AG20443 (cell line): ENCODE measurements around the gene BCL2.
A peak's percentile ranks its signal among the peaks of the same experiment; 100 is the strongest.

Experiments used
- DNase-seq: peaks from one replicate; pipeline ENCODE4 v3.0.0; 2012; ENCODE audit warnings: low spot score, mixed read lengths

Gene BCL2

DNA sequence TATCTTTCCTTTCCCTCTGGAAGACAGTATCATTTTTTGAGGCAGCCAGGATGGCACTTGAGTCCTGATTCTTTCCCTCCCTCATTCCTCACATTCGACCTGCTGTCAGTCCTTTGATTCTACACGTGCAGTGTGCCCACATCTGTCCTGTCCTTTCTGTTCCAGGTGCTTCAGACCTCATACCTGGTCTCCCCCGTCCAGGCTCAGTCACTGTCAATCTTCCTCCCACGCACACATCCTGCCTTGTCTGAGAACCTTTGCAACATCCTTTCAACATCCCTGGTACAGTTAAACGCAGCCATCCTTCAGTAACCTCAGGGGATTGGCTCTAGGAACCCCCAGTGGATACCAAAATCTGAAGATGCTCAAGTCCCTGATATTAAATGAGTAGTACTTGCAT lies 10.1 kb downstream of the BCL2 start:
- no peak for DNase-seq

GRCh38 chr18:63307551-63308200 lies 11.9 kb downstream of the BCL2 start:
- DNase-seq: peak; percentile 22

DNA sequence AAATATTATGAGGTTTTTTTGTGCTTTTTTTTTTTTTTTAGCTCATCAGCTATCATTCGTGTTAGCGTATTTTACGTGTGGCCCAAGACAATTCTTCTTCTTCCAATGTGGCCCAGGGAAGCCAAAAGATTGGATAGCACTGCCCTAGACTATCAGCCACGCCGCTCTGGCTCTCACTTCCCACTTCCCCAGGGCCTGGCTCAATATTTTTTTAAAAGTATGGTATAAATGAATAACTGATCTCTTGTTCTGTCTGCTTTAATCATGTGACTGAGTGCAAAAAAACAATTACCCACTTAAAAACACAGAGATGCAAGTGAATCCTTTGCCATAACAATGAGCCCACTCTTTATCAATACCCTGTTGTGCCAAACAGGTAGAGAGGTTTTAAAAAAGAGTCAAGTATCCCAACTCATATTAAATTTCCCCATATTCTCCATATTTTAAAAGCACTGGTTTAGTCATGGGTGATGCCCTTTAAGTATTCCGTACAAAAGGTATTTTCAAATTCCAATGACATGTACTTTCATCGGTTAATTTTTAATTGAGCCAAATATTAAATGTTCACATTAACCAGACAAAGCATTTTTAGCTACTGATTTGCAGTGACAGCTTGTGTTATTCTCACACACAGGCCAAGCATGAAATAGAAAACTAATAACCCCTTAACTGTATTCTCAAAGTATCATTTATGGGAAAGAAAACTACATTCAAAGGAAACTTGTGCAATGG lies 12.6 kb downstream of the BCL2 start:
- no peak for DNase-seq

- DNase-seq: no peak
Observed at GRCh38 chr18:63306249-63306648, 13.3 kb downstream of the BCL2 start.

DNA sequence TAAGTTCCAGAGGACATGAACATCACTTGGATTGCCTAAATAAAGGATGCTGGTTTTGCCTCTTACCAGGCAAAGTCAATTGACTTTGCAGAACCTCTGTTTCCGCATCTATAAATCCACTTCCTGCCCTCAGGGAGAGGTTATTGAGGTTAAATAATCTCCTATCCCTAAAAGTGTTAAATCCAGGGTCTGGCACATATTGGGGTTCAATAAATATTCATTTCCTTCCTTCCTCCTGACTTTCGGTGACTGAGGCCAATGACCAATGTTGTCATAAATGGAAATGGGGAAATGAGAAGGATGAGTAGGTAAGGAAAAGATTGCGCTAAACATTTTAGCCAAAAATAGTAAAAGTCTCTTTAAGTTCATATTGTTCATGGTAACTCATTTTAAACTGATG lies 16.0 kb downstream of the BCL2 start:
- DNase-seq: no peak

GRCh38 chr18:63302636-63303405 lies 16.7 kb downstream of the BCL2 start:
- no peak for DNase-seq

GRCh38 chr18:63302220-63302619 lies 17.3 kb downstream of the BCL2 start:
- DNase-seq: no peak

GRCh38 chr18:63301434-63301833 lies 18.1 kb downstream of the BCL2 start:
- DNase-seq: no peak

DNA sequence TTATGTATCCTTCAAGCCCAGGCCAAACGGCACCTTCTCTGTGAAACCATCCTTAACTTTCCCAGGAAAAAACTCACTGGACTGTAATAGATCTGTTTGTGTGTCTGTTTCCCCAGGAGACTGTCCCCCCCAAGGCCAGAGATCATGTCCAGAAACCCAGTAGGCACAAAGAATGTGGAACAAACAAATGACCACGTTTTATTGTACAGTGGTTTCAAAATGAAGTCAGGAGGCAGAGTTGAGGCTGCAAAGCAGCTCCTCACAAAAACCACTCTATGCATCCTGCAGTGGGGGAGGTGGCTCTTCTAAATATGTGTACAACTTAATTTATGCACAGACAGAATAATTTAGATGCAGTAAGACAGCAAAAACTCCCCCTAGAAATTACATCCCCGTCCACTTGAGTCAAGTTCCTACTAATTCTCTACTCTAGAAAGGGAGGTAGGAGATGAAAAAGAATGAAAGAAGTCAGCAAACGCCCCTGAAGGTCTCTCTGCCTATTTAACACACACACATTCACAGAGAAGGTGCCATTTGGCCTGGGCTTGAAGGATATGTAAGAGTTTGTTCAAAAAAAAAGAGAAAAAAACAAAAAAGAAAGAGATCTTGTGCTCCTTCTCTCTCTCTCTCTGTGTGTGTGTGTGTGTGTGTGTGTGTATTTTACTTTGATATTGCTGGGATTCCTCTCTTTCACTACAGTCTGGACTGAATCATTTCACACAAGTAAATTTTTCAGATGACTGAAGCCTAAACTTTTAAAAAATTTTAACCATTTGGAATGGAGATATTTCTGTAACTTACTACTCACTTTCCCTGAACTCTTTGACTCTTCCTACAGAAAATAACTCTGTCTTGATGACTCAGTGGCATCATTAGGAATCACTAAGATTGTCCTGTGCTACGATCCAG lies 19.5 kb downstream of the BCL2 start:
- no peak for DNase-seq

GRCh38 chr18:63298400-63299365 lies 20.9 kb downstream of the BCL2 start:
- DNase-seq: no peak

DNA sequence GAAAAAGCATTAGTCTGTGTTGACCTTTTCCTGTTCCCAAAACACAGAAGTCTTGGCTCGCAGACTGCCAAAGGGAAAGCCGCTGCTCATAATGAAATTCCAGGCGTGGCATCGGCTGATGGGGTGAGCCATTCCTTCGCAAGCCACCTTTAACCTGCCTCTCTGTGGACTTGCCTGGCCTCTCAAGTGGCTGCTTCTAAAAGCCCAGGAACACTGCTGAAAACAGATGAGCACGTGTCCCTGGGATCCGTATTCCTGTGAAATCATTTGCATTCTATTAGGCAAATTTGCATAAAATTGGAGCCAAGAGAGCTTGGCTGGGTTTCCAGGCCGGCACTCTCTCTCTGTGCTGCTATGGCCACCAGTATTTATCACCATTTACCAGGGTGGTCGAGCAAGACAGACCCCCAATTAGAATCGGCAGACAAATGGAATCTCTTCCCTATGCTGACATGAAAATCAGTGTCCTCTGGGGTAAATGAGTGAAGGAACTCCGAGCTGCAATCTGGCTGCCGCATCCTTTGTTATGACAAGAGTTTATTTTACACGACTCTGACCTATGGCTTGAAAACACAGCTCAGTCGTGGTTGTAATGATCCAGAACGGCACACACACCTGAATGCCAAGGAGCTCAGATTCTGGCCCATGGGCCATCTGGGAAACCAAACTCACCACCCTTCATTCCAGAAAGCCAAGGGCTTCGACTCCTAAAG lies 21.7 kb downstream of the BCL2 start:
- DNase-seq: no peak

- DNase-seq: no peak
Observed at GRCh38 chr18:63293935-63294334, 25.6 kb downstream of the BCL2 start.

- DNase-seq: no peak
Observed at GRCh38 chr18:63292831-63293683, 26.5 kb downstream of the BCL2 start.

GRCh38 chr18:63291278-63291677 lies 28.3 kb downstream of the BCL2 start:
- DNase-seq: no peak

- DNase-seq: no peak
Observed at GRCh38 chr18:63290821-63291200, 28.8 kb downstream of the BCL2 start.

GRCh38 chr18:63290166-63290820 lies 29.3 kb downstream of the BCL2 start:
- no peak for DNase-seq

- no peak for DNase-seq
Observed at GRCh38 chr18:63288311-63288710, 31.3 kb downstream of the BCL2 start.

GRCh38 chr18:63287691-63288220 lies 31.8 kb downstream of the BCL2 start:
- no peak for DNase-seq
